Trophoblast cell (in vitro differentiated cells and primary cell): Measurements from ENCODE around the gene SDHA.
A peak's percentile ranks its signal among the peaks of the same experiment; 100 is the strongest.
"Not testable (repeated sequence)": the region's sequence is repeated elsewhere in the genome, so short reads cannot be mapped to it uniquely, and the experiment has no call there.

Experiments
- DNase-seq, 2 donors: peaks; one replicate each; pipeline ENCODE4 v3.0.0-alpha.2; 2016
- H2AFZ ChIP-seq: 2 replicates; pipeline ENCODE4 v1.6.1; 2013; ENCODE audit warnings: low read length, moderate library complexity, mild to moderate bottlenecking; ENCODE audit not compliant: insufficient read depth, poor library complexity
- H2AK5ac ChIP-seq: 2 replicates; pipeline ENCODE4 v1.6.1; 2013; ENCODE audit warnings: mild to moderate bottlenecking, low read length
- H2BK120ac ChIP-seq: 2 replicates; pipeline ENCODE4 v1.6.1; 2013; ENCODE audit warnings: low read length, mild to moderate bottlenecking, moderate library complexity; ENCODE audit not compliant: insufficient read depth, poor library complexity
- H2BK12ac ChIP-seq: 2 replicates; pipeline ENCODE4 v1.6.1; 2013; ENCODE audit warnings: mild to moderate bottlenecking, low read length, moderate library complexity
- H2BK5ac ChIP-seq: 2 replicates; pipeline ENCODE4 v1.6.1; 2013; ENCODE audit warnings: low read length, low read depth, moderate library complexity, mild to moderate bottlenecking; ENCODE audit not compliant: poor library complexity
- H3K14ac ChIP-seq: 2 replicates; pipeline ENCODE4 v1.6.1; 2013; ENCODE audit warnings: mild to moderate bottlenecking, low read length
- H3K18ac ChIP-seq: 2 replicates; pipeline ENCODE4 v1.6.1; 2013; ENCODE audit warnings: mild to moderate bottlenecking, low read length
- H3K23ac ChIP-seq: 2 replicates; pipeline ENCODE4 v1.6.1; 2013; ENCODE audit warnings: low read length
- H3K27ac ChIP-seq: 2 replicates; pipeline ENCODE4 v1.5.1; 2013; ENCODE audit warnings: low read depth, mild to moderate bottlenecking, inconsistent platforms, low read length, moderate library complexity
- H3K27me3 ChIP-seq: 2 replicates; pipeline ENCODE4 v1.6.1; 2013; ENCODE audit warnings: inconsistent platforms, mild to moderate bottlenecking, low read length, moderate library complexity; ENCODE audit not compliant: insufficient read depth
- H3K36me3 ChIP-seq, 2 experiments: 1 replicate in 1 of 2; 2 replicates in 1 of 2; pipeline ENCODE4 v1.6.1; 2013; ENCODE audit warnings: low read length in 2 of 2, mild to moderate bottlenecking in 2 of 2, moderate library complexity in 1 of 2; ENCODE audit not compliant: insufficient read depth in 2 of 2, control insufficient read depth in 1 of 2
- H3K4ac ChIP-seq: 2 replicates; pipeline ENCODE4 v1.6.1; 2013; ENCODE audit warnings: low read depth, mild to moderate bottlenecking, low read length, moderate library complexity
- H3K4me1 ChIP-seq, 2 experiments: 1 replicate in 1 of 2; 2 replicates in 1 of 2; pipeline ENCODE4 v1.6.1; 2013; ENCODE audit warnings: low read length in 2 of 2, mild to moderate bottlenecking in 2 of 2, moderate library complexity in 1 of 2; ENCODE audit not compliant: insufficient read depth in 2 of 2, control insufficient read depth in 1 of 2
- H3K4me2 ChIP-seq: 2 replicates; pipeline ENCODE4 v1.6.1; 2013; ENCODE audit warnings: inconsistent platforms, mild to moderate bottlenecking, low read length, moderate library complexity
- H3K4me3 ChIP-seq: 2 replicates; pipeline ENCODE4 v1.5.1; 2013; ENCODE audit warnings: mild to moderate bottlenecking, low read depth, low read length, inconsistent platforms
- H3K79me1 ChIP-seq: one replicate; pipeline ENCODE4 v1.6.1; 2013; ENCODE audit warnings: low read length
- H3K79me2 ChIP-seq: 2 replicates; pipeline ENCODE4 v1.6.1; 2013; ENCODE audit warnings: low read length, mild to moderate bottlenecking; ENCODE audit not compliant: control insufficient read depth, insufficient read depth, poor library complexity
- H3K9ac ChIP-seq: 2 replicates; pipeline ENCODE4 v1.6.1; 2013; ENCODE audit warnings: mild to moderate bottlenecking, low read length
- H3K9me3 ChIP-seq: 2 replicates; pipeline ENCODE4 v1.6.1; 2013; ENCODE audit warnings: low read depth, mild to moderate bottlenecking, control low read depth, inconsistent platforms, low read length; ENCODE audit not compliant: insufficient read depth
- H4K12ac ChIP-seq: 2 replicates; pipeline ENCODE4 v1.6.1; 2013; ENCODE audit warnings: low read depth, mild to moderate bottlenecking, low read length, moderate library complexity
- H4K8ac ChIP-seq: 2 replicates; pipeline ENCODE4 v1.6.1; 2013; ENCODE audit warnings: low read depth, mild to moderate bottlenecking, low read length, moderate library complexity
- H4K91ac ChIP-seq: one replicate; pipeline ENCODE4 v1.6.1; 2013; ENCODE audit warnings: low read depth, mild to moderate bottlenecking, low read length, moderate library complexity
- WGBS: extraction: QIAGEN DNeasy Blood & Tissue Kit; methylation state at CpG from one replicate; pipeline ENCODE4 v1.1.7; 2013; ENCODE audit warnings: missing lambda C conversion rate; ENCODE audit not compliant: insufficient read length, insufficient coverage; ENCODE audit errors: extremely low coverage; 5-methylcytosine and 5-hydroxymethylcytosine counted together

The SDHA gene

DNA sequence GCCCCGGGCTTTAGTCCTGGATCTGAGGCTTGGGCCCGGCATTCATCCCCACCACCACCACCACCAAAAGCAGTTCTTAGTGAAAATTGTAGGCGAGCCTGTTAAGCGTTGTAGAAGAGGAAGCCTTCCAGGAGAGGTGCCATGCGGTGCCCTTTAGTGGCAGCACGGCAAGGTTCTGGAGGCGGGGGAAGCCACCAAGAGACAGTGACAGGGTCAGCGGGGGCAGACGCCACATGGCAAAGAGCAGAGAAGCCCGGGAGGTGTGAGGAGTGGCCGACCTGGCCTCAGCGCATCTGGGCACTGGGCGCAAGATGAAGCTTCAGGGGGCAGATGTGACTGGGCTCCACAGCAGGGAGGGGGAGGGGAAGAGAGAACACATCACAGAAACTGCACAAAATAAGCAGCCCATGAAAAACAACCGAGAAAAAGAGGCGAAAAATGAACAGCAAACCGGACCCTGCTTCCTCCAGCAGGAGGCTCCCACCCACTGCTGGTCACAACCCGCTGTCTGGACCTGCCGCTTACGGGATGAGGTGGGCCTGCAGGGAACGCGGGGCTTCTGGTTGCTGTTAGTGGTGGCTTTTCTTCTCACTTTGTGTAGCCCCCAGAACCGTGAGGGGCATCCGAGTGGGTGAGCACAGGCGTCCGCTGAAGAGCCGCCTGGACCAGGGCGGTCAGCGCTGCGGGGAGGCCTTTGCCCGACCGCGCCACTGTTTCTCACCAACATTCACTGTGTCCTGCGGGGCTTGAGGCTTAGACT is 22.5 kb upstream of the SDHA start:
- Histone ChIP-seq H4K8ac (no peak overlapping the region), H3K23ac (no peak overlapping the region), H2BK120ac (no peak overlapping the region), H3K18ac (no peak overlapping the region), H3K79me1 (no peaks in the 10 kb centered on the region), H2AK5ac (no peak overlapping the region), H3K27ac (no peak overlapping the region), H3K27me3 (no peaks in the 10 kb centered on the region), H4K91ac (no peak overlapping the region), H3K4me3 (no peak overlapping the region), H4K12ac (no peak overlapping the region), H3K4ac (no peak overlapping the region), H3K4me2 (no peak overlapping the region), H3K4me1 (no peaks in the 10 kb centered on the region), H3K79me2 (peaks cover 2% of the 10 kb centered on the region), H2AFZ (no peak overlapping the region), H3K9ac (no peak overlapping the region), H3K9me3 (no peaks in the 10 kb centered on the region), H2BK5ac (no peak overlapping the region), H2BK12ac (no peak overlapping the region), H3K14ac (no peak overlapping the region), H3K36me3 (peaks cover 0 to 2% of the 10 kb centered on the region in 2 experiments)
- no CpG with 5 or more reads among the region's 33 CpGs for WGBS
- DNase-seq = no peak

DNA sequence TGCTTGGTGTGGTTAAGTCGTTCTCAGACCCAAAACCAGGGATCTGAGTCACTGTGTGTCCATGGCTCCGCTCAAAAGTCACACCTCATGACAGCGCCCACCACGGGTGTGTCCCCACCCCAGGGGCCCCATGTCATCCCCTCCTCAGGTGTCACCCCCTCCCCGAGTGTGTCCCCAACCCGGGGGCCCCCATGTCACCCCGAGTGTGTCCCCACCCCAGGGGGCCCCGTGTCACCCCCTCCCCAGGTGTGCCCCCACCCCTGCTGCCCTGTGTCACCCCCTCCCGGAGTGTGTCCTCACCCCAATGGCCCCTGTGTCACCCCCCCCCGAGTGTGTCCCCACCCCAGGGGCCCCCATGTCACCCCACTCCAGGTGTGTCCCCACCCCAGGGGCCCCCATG is 21.8 kb upstream of the SDHA start:
- no peaks in the 10 kb centered on the region for H3K4me1 ChIP-seq
- no peak overlapping the region for H3K4ac ChIP-seq
- peaks cover 0 to 2% of the 10 kb centered on the region in 2 experiments for H3K36me3 ChIP-seq
- no CpG with 5 or more reads among the region's 10 CpGs for WGBS
- H2AFZ ChIP-seq = no peak overlapping the region
- H2BK120ac ChIP-seq = no peak overlapping the region
- H3K27me3 ChIP-seq = no peaks in the 10 kb centered on the region
- peaks cover 2% of the 10 kb centered on the region for H3K79me2 ChIP-seq
- no peak overlapping the region for H4K91ac ChIP-seq
- H3K4me3 ChIP-seq = no peak overlapping the region
- H3K79me1 ChIP-seq = no peaks in the 10 kb centered on the region
- H2AK5ac ChIP-seq = no peak overlapping the region
- no peak overlapping the region for H3K9ac ChIP-seq
- no peak overlapping the region for H4K8ac ChIP-seq
- H3K14ac ChIP-seq = no peak overlapping the region
- H2BK5ac ChIP-seq = no peak overlapping the region
- H3K4me2 ChIP-seq = no peak overlapping the region
- no peaks in the 10 kb centered on the region for H3K9me3 ChIP-seq
- H3K27ac ChIP-seq = no peak overlapping the region
- no peak overlapping the region for H4K12ac ChIP-seq
- no peak overlapping the region for H3K23ac ChIP-seq
- no peak for DNase-seq
- no peak overlapping the region for H3K18ac ChIP-seq
- no peak overlapping the region for H2BK12ac ChIP-seq

DNA sequence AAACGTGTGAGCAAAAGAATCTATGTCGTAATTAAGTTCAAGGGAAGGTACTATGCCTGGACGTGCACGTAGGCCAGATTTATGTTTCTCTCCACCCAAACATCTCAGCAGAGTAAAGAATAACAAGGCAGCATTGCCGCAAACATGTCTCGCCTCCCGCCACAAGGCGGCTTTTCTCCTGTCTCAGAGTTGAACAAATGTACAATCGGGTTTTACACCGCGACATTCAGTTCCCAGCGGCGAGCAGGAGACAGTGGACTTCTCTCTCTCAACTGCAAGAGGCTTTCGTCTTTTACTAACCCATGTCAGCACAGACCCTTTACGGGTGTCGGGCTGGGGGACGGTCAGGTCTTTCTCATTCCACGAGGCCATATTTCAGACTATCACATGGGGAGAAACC is 21.1 kb upstream of the SDHA start:
- not testable (repeated sequence) for H4K8ac ChIP-seq, H4K12ac ChIP-seq, H2BK120ac ChIP-seq, H3K23ac ChIP-seq, H3K4me2 ChIP-seq, H4K91ac ChIP-seq, H3K36me3 ChIP-seq, H3K14ac ChIP-seq, H3K4me3 ChIP-seq, H3K18ac ChIP-seq, H3K27ac ChIP-seq, H2AK5ac ChIP-seq, H3K79me2 ChIP-seq, H3K4ac ChIP-seq, H3K27me3 ChIP-seq, H2BK12ac ChIP-seq, H2BK5ac ChIP-seq, H3K79me1 ChIP-seq, H3K4me1 ChIP-seq, H3K9me3 ChIP-seq, H3K9ac ChIP-seq, H2AFZ ChIP-seq
- no CpG with 5 or more reads among the region's 18 CpGs for WGBS
- peak; percentile 50 to 69 for DNase-seq

DNA sequence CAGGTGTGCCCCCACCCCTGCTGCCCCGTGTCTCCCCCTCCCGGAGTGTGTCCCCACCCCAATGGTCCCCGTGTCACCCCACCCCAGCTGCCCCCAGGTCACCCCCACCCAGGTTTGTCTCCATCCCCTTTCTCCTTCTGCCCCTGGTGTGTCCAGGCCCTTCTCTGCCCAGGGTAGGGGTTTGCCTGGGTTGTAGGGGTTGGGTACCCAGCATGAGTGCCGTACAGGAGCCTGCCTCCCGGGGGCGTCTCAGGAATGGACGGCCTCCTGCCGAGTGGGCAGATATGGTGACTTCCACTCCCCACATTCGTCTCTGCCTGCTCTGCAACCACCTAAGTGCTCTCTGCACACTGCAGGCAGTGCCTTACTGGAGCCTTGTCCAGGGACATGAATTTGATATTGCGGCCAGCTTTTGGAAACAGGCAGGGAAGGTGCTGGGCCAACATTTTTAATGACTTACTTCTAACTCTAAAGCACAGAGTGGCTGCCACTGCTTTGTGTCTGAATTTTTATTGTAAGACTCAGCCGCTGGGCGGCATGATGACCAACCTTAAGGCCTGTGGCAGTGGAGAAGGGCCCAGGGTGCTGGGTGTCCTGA is 20.1 kb upstream of the SDHA start:
- H3K23ac ChIP-seq = no peak overlapping the region
- H2AFZ ChIP-seq = no peak overlapping the region
- H2BK120ac ChIP-seq = no peak overlapping the region
- WGBS = no CpG with 5 or more reads among the region's 12 CpGs
- no peaks in the 10 kb centered on the region for H3K4me1 ChIP-seq
- H3K4me3 ChIP-seq = no peak overlapping the region
- H3K14ac ChIP-seq = no peak overlapping the region
- no peak overlapping the region for H2AK5ac ChIP-seq
- no peaks in the 10 kb centered on the region for H3K27me3 ChIP-seq
- peaks cover 2% of the 10 kb centered on the region for H3K79me2 ChIP-seq
- no peak overlapping the region for H2BK12ac ChIP-seq
- H3K9ac ChIP-seq = no peak overlapping the region
- H3K4me2 ChIP-seq = no peak overlapping the region
- H3K18ac ChIP-seq = no peak overlapping the region
- no peak overlapping the region for H2BK5ac ChIP-seq
- H3K4ac ChIP-seq = no peak overlapping the region
- no peak overlapping the region for H4K91ac ChIP-seq
- H3K79me1 ChIP-seq = no peaks in the 10 kb centered on the region
- H3K27ac ChIP-seq = no peak overlapping the region
- peaks cover 0 to 2% of the 10 kb centered on the region in 2 experiments for H3K36me3 ChIP-seq
- no peak for DNase-seq
- H4K12ac ChIP-seq = no peak overlapping the region
- no peaks in the 10 kb centered on the region for H3K9me3 ChIP-seq
- H4K8ac ChIP-seq = no peak overlapping the region
